K562 (cell line): ENCODE measurements around the gene SHE.

Experiments
- ATF2 ChIP-seq: sonication (generic); formaldehyde crosslinking; IDR thresholded peaks from 2 replicates; pipeline ENCODE4 v1.8.1; 2022; ENCODE audit warnings: missing genetic modification reagents
- ATF3 ChIP-seq, 2 experiments: fragments of 450-650 bp in 1 of 2; sonication (generic) in 1 of 2; formaldehyde crosslinking in 1 of 2; IDR thresholded peaks in 1 of 2; conservative IDR thresholded peaks in 1 of 2; 2 replicates each; pipeline versions ENCODE4 v1.6.1 to v1.8.1; 2016 to 2023; ENCODE audit warnings: mild to moderate bottlenecking in 2 of 2, moderate library complexity in 2 of 2, inconsistent platforms in 1 of 2, missing genetic modification reagents in 1 of 2
- CTCF ChIP-seq, 3 experiments: IDR thresholded peaks in 2 of 3; conservative IDR thresholded peaks in 1 of 3; 2 replicates each; pipeline ENCODE4 v1.5.1; 2011 to 2012; ENCODE audit warnings: low read length in 3 of 3, mild to moderate bottlenecking in 3 of 3, control low read depth in 2 of 3, improper control_type of control experiment in 1 of 3, inconsistent platforms in 1 of 3, low read depth in 1 of 3, mixed read lengths in 1 of 3, moderate library complexity in 1 of 3; ENCODE audit not compliant: insufficient read depth in 2 of 3
- EP300 ChIP-seq: IDR thresholded peaks from 2 replicates; pipeline ENCODE4 v1.6.1; 2012; ENCODE audit warnings: low read length, improper control_type of control experiment
- ETV6 ChIP-seq, 3 experiments: fragments of 150-350 bp in 1 of 3; sonication (generic) in 1 of 3; formaldehyde crosslinking in 1 of 3; IDR thresholded peaks; 2 replicates each; pipeline versions ENCODE4 v1.6.1 to v1.8.0; 2014 to 2022; ENCODE audit warnings: borderline replicate concordance in 2 of 3, low read depth in 2 of 3, antibody characterized with exemption in 1 of 3, low read length in 1 of 3, mild to moderate bottlenecking in 1 of 3, missing genetic modification reagents in 1 of 3
- HES1 ChIP-seq: fragments of 450-650 bp; IDR thresholded peaks from 2 replicates; pipeline ENCODE4 v1.6.1; 2016; ENCODE audit warnings: low read depth, mild to moderate bottlenecking, moderate library complexity
- MAFK ChIP-seq: IDR thresholded peaks from 2 replicates; pipeline ENCODE4 v1.6.1; 2011; ENCODE audit warnings: low read length, improper control_type of control experiment
- RAD21 ChIP-seq, 2 experiments: fragments of 250-450 bp in 1 of 2; fragments of 450-650 bp in 1 of 2; sonication (Bioruptor Pico) in 1 of 2; formaldehyde crosslinking in 1 of 2; IDR thresholded peaks in 1 of 2; conservative IDR thresholded peaks in 1 of 2; 2 replicates each; pipeline versions ENCODE4 v1.4.0 to v1.8.0; 2020 to 2022; ENCODE audit warnings: mild to moderate bottlenecking in 2 of 2, moderate library complexity in 1 of 2
- ZNF518B ChIP-seq: fragments of 250-450 bp; sonication (Bioruptor Pico); IDR thresholded peaks from 2 replicates; pipeline ENCODE4 v1.5.0; 2021; ENCODE audit warnings: mild to moderate bottlenecking, moderate library complexity

- TF ChIP-seq ZNF518B (CRISPR knock-in tag) (no peak), HES1 (no peak), ATF2 (no peak), ATF3 (IDR thresholded peaks at IDR 0.05) (no peak), ATF3 (CRISPR knock-in tag; conservative IDR thresholded peaks at IDR 0.05) (no peak), ETV6 (IDR thresholded peaks at IDR 0.05; ENCODE audit: borderline replicate concordance in 1 of 2, low read depth in 2 of 2, low read length in 1 of 2) (no peak), ETV6 (CRISPR knock-in tag; IDR thresholded peaks at IDR 0.05; ENCODE audit: borderline replicate concordance) (no peak), CTCF (IDR thresholded peaks at IDR 0.05 in 2 of 3, conservative IDR thresholded peaks at IDR 0.05 in 1 of 3; ENCODE audit: insufficient read depth in 2 of 3, low read depth in 1 of 3, low read length in 3 of 3) (no peak), MAFK (no peak), RAD21 (CRISPR knock-in tag; conservative IDR thresholded peaks at IDR 0.05 in 1 of 2, IDR thresholded peaks at IDR 0.05 in 1 of 2) (no peak), EP300 (no peak)
Observed at GRCh38 chr1:154503898-154504297, 1.7 kb upstream of the SHE start.
